NCI-H82 (cell line): ENCODE data around the gene MRPL58.

Experiments used
- DNase-seq: peaks from one replicate; lab custom pipeline; 2025; lab: John Stamatoyannopoulos, UW

The MRPL58 gene

GRCh38 chr17:75047398-75048098 is 35.1 kb downstream of the MRPL58 start:
- DNase-seq, result peak; percentile 56

GRCh38 chr17:75048249-75048878 is 35.9 kb downstream of the MRPL58 start:
- DNase-seq, result no peak

- no peak for DNase-seq
Measured at GRCh38 chr17:75049057-75049456, 36.6 kb downstream of the MRPL58 start.

GRCh38 chr17:75049706-75050105 is 37.2 kb downstream of the MRPL58 start:
- no peak for DNase-seq

GRCh38 chr17:75051941-75052340 is 39.5 kb downstream of the MRPL58 start:
- no peak for DNase-seq

GRCh38 chr17:75059369-75060345 is 47.2 kb downstream of the MRPL58 start:
- peak; percentile 94 for DNase-seq

GRCh38 chr17:75060434-75061054 is 48.1 kb downstream of the MRPL58 start:
- DNase-seq, result peak; percentile 99

- DNase-seq, result peak; percentile 57
Measured at GRCh38 chr17:75061055-75061438, 48.6 kb downstream of the MRPL58 start.

GRCh38 chr17:75061618-75062017 is 49.1 kb downstream of the MRPL58 start:
- DNase-seq, result peak; percentile 87

GRCh38 chr17:75063201-75063600 is 50.7 kb downstream of the MRPL58 start:
- DNase-seq, result no peak

- DNase-seq, result no peak
Measured at GRCh38 chr17:75063626-75064025, 51.2 kb downstream of the MRPL58 start.

GRCh38 chr17:75064040-75064439 is 51.6 kb downstream of the MRPL58 start:
- no peak for DNase-seq

GRCh38 chr17:75064460-75064859 is 52.0 kb downstream of the MRPL58 start:
- no peak for DNase-seq

GRCh38 chr17:75064867-75065561 is 52.5 kb downstream of the MRPL58 start:
- no peak for DNase-seq

- no peak for DNase-seq
Measured at GRCh38 chr17:75065562-75066151, 53.2 kb downstream of the MRPL58 start.

- DNase-seq, result no peak
Measured at GRCh38 chr17:75067856-75068255, 55.4 kb downstream of the MRPL58 start.

GRCh38 chr17:75068750-75069149 is 56.3 kb downstream of the MRPL58 start:
- DNase-seq, result no peak

GRCh38 chr17:75069783-75070182 is 57.3 kb downstream of the MRPL58 start:
- DNase-seq, result peak; percentile 24
